Mucosa of descending colon (tissue), 3 donors: ENCODE data around the gene NUPR1. TPM values are rescaled to one million over a fixed set of nuclear protein-coding genes. Genes with fewer than 3 reads are reported as not detected.

ENCODE experiments used
- ATAC-seq: fragments of 200-7000 bp; cut with Tn5 transposase; one replicate; pipeline ENCODE4 v1.9.1; 2020; ENCODE audit warnings: mild to moderate bottlenecking, moderate library complexity
- DNase-seq, 3 donors: peaks; one replicate each; pipeline ENCODE4 v3.0.0-alpha.2; 2020
- H3K36me3 ChIP-seq: fragments of 200-600 bp; one replicate; pipeline ENCODE4 v1.8.0; 2021; ENCODE audit warnings: low read depth, mild to moderate bottlenecking
- H3K4me1 ChIP-seq: fragments of 200-600 bp; one replicate; pipeline ENCODE4 v1.8.0; 2021; ENCODE audit warnings: low read depth, mild to moderate bottlenecking
- H3K4me3 ChIP-seq: fragments of 200-600 bp; one replicate; pipeline ENCODE4 v1.8.0; 2021; ENCODE audit warnings: mild to moderate bottlenecking
- H3K9me3 ChIP-seq: fragments of 200-600 bp; one replicate; pipeline ENCODE4 v1.8.0; 2021; ENCODE audit warnings: mild to moderate bottlenecking
- CTCF ChIP-seq: fragments of 200-600 bp; IDR thresholded peaks from one replicate; pipeline ENCODE4 v1.8.0; 2022; ENCODE audit warnings: antibody characterized with exemption, mild to moderate bottlenecking
- intact Hi-C, 2 donors: fragments of 100-400 bp; cut with DNase I in 1 of 2; cut with micrococcal nuclease in 1 of 2; formaldehyde crosslinking; loops; one replicate each; pipeline versions ENCODE4 v1.11.0 to v1.11.1; 2022; cut with DNase I, micrococcal nuclease
- long read RNA-seq, 2 donors: library from polyadenylated mRNA; unstranded; transcript quantifications; one replicate each; pipeline ENCODE4 v2.0.0, GENCODE V29; 2019 to 2021
- total RNA-seq, 3 donors: library from RNA; stranded (reverse); fragmentation: NEBNext Ultra II Directional in 2 of 3; extraction: Animal tissue kit (Norgen Biotek cat#: 25700) in 2 of 3; gene quantifications; one replicate each; pipeline versions ENCODE4 v1.2.1 to v1.2.4, GENCODE V29; 2021 to 2023
- donor health status: DM: no; HTN: no; CAD: no; lungs with moderate emphysema.
- donor health status: DM: no; HTN: no; CAD: no.
- donor health status: DM: no; HTN: yes; CAD: no.

The NUPR1 gene, protein sequence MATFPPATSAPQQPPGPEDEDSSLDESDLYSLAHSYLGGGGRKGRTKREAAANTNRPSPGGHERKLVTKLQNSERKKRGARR
- 100 to 1,000 TPM in 2 of 3 donors, 10 to 100 TPM in 1; 51.7 to 145 (median 129) TPM for total RNA-seq
- long read RNA-seq, donor 1, full-length matches to known transcripts = 140 of 149 reads
- long read RNA-seq, donor 1, partial matches to known transcripts = 4 of 149 reads
- long read RNA-seq, donor 1, other reads (novel, unspliced or antisense) = 5 of 149 reads
- long read RNA-seq, donor 2, full-length matches to known transcripts = 181 of 183 reads
- long read RNA-seq, donor 2, partial matches to known transcripts = 1 of 183 reads
- long read RNA-seq, donor 2, other reads (novel, unspliced or antisense) = 1 of 183 reads

GRCh38 chr16:28538733-28539596 is at the start of gene NUPR1:
TSS of gene NUPR1 (minus strand) at chr16:28538974. CDS start at chr16:28538907, 67 bp downstream.
- peak; percentile 72 for ATAC-seq
- intact Hi-C loops = no loop called here
- peaks cover 27% of the 10 kb centered on the region for H3K4me1 ChIP-seq

GRCh38 chr16:28587386-28587785 is 48.6 kb upstream of the NUPR1 start:
- ATAC-seq = peak; percentile 12
- no peaks in the 10 kb centered on the region for H3K9me3 ChIP-seq
- intact Hi-C loops = no loop called here
- no peak for TF ChIP-seq CTCF
- DNase-seq = no peak
- H3K4me1 ChIP-seq = no peaks in the 10 kb centered on the region
- H3K36me3 ChIP-seq = peaks cover 8% of the 10 kb centered on the region
- no peak overlapping the region for H3K4me3 ChIP-seq

More at GRCh38 chr16:28538733-28539596, at the start of gene NUPR1:
- Histone ChIP-seq H3K9me3 (no peaks in the 10 kb centered on the region), H3K36me3 (no peaks in the 10 kb centered on the region), H3K4me3 (peak within 1 kb of the TSS; percentile 20)
- DNase-seq = peak; percentile 89 to 93 (median 90)
- no peak for TF ChIP-seq CTCF

- TF ChIP-seq CTCF = no peak
- ATAC-seq (no peak), DNase-seq (no peak)
- no peaks in the 10 kb centered on the region for H3K9me3 ChIP-seq
- H3K4me1 ChIP-seq = no peaks in the 10 kb centered on the region
- H3K36me3 ChIP-seq = peaks cover 8% of the 10 kb centered on the region
- no peak overlapping the region for H3K4me3 ChIP-seq
- intact Hi-C loops = no loop called here
These were observed 47.7 kb upstream of the NUPR1 start for GRCh38 chr16:28586466-28586865.

DNA sequence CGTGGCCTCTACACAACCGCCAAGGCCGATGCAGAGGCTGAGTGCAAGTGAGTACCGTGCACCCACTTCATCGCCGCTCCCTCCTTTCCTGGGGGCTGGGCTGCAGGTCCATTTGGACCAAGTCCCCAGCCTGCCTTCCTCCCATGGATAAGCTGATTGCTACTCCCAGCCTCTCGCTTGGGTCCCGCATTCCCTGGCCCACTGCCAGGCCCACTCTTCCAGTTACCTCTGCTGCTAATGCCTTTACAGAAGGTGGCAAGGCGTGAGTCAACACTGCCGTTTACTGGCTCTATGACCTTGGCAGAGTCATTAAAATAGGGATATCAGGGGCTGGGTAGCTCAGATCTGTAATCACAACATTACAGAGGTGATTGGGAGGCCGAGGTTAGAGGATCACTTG is 46.9 kb upstream of the NUPR1 start:
- DNase-seq (peak; percentile 67 to 76 (median 75)), ATAC-seq (peak; percentile 90)
- TF ChIP-seq CTCF = no peak
- intact Hi-C loops = no loop called here
- no peaks in the 10 kb centered on the region for H3K9me3 ChIP-seq
- H3K4me1 ChIP-seq = no peaks in the 10 kb centered on the region
- H3K36me3 ChIP-seq = peaks cover 8% of the 10 kb centered on the region
- no peak overlapping the region for H3K4me3 ChIP-seq

DNA sequence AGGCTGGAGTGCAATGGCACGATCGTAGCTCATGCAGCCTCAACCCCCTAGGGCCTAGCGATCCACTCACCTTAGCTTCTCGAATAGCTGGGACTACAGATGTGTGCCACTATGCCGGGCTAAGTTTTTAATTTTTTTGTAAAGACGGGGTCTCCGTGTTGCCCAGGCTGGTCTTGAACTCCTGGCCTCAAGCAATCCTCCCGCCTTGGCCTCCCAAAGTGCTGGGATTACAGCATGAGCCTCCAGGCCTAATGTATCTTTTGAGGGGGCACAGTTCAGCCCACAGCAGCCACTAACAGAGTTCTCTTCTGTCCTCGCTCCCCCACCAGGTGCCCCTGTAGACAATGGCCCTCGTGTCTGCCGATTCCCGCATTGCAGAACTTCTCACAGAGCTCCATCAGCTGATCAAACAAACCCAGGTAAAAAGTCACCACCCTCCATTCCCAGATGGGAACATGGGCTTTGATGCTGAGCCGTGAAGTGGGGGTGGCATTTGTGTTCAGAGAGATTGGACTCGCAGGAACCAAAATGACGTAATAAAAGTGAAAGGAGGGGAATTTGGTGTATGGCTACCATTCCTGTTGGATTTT is 42.0 kb upstream of the NUPR1 start:
- intact Hi-C loops = no loop called here
- Histone ChIP-seq H3K9me3 (no peaks in the 10 kb centered on the region), H3K4me1 (peaks cover 4% of the 10 kb centered on the region), H3K4me3 (no peak overlapping the region), H3K36me3 (no peaks in the 10 kb centered on the region)
- TF ChIP-seq CTCF = no peak
- DNase-seq (no peak), ATAC-seq (no peak)
